SK-N-MC (cell line): ENCODE data around the gene ELAC2.

Experiments
- EZH2 ChIP-seq: fragments of 200-600 bp; sonication (generic); IDR thresholded peaks from one replicate; pipeline ENCODE4 v1.6.1; 2017; ENCODE audit warnings: antibody characterized with exemption
- FOXP2 ChIP-seq: optimal IDR thresholded peaks from 2 replicates; pipeline ENCODE3; 2011; ENCODE audit warnings: mild to moderate bottlenecking, moderate library complexity; ENCODE audit not compliant: insufficient read depth; ENCODE audit errors: extremely low read length, control extremely low read depth
- POLR2AphosphoS5 ChIP-seq: IDR thresholded peaks from 2 replicates; pipeline ENCODE4 v1.6.1; 2012; ENCODE audit warnings: mild to moderate bottlenecking, low read depth, low read length, borderline replicate concordance

GRCh38 chr17:13001991-13002615 is 15.7 kb downstream of the ELAC2 start:
- TF ChIP-seq EZH2 (no peak), POLR2AphosphoS5 (no peak), FOXP2 (no peak)
